Lower leg skin (tissue), 3 donors: ENCODE measurements around the gene AQP2.

Experiments used
- POLR2A ChIP-seq, 2 donors: fragments of 450-650 bp; IDR thresholded peaks; one replicate each; pipeline ENCODE4 v1.6.1; 2016 to 2017; ENCODE audit warnings: antibody characterized with exemption in 2 of 2, mild to moderate bottlenecking in 1 of 2, moderate library complexity in 1 of 2
- TF ChIP-seq, protein P1 (sequence below), 3 donors: fragments of 450-650 bp; IDR thresholded peaks; one replicate each; pipeline ENCODE4 v1.5.1; 2016; ENCODE audit warnings: antibody characterized with exemption in 3 of 3, mild to moderate bottlenecking in 3 of 3, moderate library complexity in 2 of 3

DNA sequence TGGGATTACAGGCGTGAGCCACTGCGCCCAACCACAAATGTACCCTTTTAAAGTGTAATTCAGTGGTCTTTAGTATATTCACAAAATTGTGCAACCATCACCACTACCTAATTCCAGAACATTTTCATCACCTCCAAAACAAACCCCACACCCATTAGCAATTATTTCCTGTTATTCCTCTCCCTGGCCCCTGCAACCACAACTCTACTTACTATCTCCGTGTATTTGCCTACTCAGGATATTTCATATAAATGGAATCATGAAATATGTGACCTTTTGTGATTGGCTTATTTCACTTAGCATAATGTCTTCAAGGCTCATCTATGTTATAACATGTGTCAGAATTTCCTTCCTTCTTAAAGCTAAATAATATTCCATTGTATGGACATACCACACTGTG lies 16.0 kb upstream of the AQP2 start:
- TF ChIP-seq, protein P1, sequence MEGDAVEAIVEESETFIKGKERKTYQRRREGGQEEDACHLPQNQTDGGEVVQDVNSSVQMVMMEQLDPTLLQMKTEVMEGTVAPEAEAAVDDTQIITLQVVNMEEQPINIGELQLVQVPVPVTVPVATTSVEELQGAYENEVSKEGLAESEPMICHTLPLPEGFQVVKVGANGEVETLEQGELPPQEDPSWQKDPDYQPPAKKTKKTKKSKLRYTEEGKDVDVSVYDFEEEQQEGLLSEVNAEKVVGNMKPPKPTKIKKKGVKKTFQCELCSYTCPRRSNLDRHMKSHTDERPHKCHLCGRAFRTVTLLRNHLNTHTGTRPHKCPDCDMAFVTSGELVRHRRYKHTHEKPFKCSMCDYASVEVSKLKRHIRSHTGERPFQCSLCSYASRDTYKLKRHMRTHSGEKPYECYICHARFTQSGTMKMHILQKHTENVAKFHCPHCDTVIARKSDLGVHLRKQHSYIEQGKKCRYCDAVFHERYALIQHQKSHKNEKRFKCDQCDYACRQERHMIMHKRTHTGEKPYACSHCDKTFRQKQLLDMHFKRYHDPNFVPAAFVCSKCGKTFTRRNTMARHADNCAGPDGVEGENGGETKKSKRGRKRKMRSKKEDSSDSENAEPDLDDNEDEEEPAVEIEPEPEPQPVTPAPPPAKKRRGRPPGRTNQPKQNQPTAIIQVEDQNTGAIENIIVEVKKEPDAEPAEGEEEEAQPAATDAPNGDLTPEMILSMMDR (IDR thresholded peaks at IDR 0.05), result no peak
- no peak for TF ChIP-seq POLR2A (IDR thresholded peaks at IDR 0.05)
